H1 (cell line): Measurements from ENCODE around the gene ZNF804B. TPM values are rescaled to one million over a fixed set of nuclear protein-coding genes. Genes with fewer than 3 reads are reported as not detected.

Source experiments
- CTCF ChIA-PET: fragments of 300-600 bp; sonication (Branson Sonifier 250); formaldehyde crosslinking; loops from one replicate; lab custom pipeline; 2021; ENCODE audit not compliant: partially characterized antibody; lab: Charles Lee
- POLR2A ChIA-PET: fragments of 300-600 bp; sonication (Branson Sonifier 250); formaldehyde crosslinking; loops from one replicate; lab custom pipeline; 2021; ENCODE audit warnings: inconsistent platforms; ENCODE audit not compliant: partially characterized antibody; lab: Charles Lee
- DNase-seq, 2 experiments: peaks; one replicate each; pipeline versions ENCODE4 v3.0.0 to v3.0.0-alpha.2; 2010 to 2022; ENCODE audit warnings: low spot score in 2 of 2, low read depth in 1 of 2, mixed read lengths in 1 of 2
- FAIRE-seq: peaks from 2 replicates; lab custom pipeline; 2011; peaks lifted over from hg19 to GRCh38; lab: Jason Lieb, UNC
- H2AFZ ChIP-seq: 2 replicates; pipeline ENCODE4 v1.8.1; 2012; ENCODE audit warnings: low read length, inconsistent platforms
- H2AK5ac ChIP-seq: 2 replicates; pipeline ENCODE4 v1.6.1; 2013; ENCODE audit warnings: low read depth, low read length
- H2BK120ac ChIP-seq: replicated peaks from 2 replicates; pipeline ENCODE3; 2013; ENCODE audit warnings: low read depth, low read length, inconsistent platforms
- H2BK12ac ChIP-seq: 2 replicates; pipeline ENCODE4 v1.6.1; 2013; ENCODE audit warnings: low read depth, low read length
- H2BK15ac ChIP-seq: 2 replicates; pipeline ENCODE4 v1.6.1; 2013; ENCODE audit warnings: low read length
- H2BK20ac ChIP-seq: 2 replicates; pipeline ENCODE4 v1.6.1; 2013; ENCODE audit warnings: low read length
- H2BK5ac ChIP-seq: 2 replicates; pipeline ENCODE4 v1.6.1; 2013; ENCODE audit warnings: low read depth, low read length
- H3K14ac ChIP-seq: 2 replicates; pipeline ENCODE4 v1.6.1; 2013; ENCODE audit warnings: inconsistent platforms; ENCODE audit not compliant: insufficient read length
- H3K18ac ChIP-seq: 2 replicates; pipeline ENCODE4 v1.6.1; 2013; ENCODE audit warnings: low read length; ENCODE audit errors: extremely low read depth
- H3K23ac ChIP-seq: 2 replicates; pipeline ENCODE4 v1.6.1; 2013; ENCODE audit warnings: inconsistent platforms; ENCODE audit not compliant: insufficient read length
- H3K23me2 ChIP-seq: 2 replicates; pipeline ENCODE4 v1.6.1; 2013; ENCODE audit warnings: low read depth, low read length
- H3K27ac ChIP-seq: 2 replicates; pipeline ENCODE4 v1.6.1; 2011; ENCODE audit warnings: low read depth, low read length, inconsistent platforms
- H3K27me3 ChIP-seq, 4 experiments: replicated peaks in 1 of 4; 1 replicate in 1 of 4; 2 replicates in 3 of 4; pipeline versions ENCODE4 v1.6.1 to v1.8.1; 2011 to 2013; ENCODE audit warnings: low read length in 3 of 4, mild to moderate bottlenecking in 3 of 4, inconsistent platforms in 2 of 4, mixed read lengths in 2 of 4, moderate library complexity in 1 of 4; ENCODE audit not compliant: control insufficient read depth in 3 of 4, insufficient read depth in 3 of 4; ENCODE audit errors: extremely low read depth in 1 of 4
- H3K36me3 ChIP-seq, 4 experiments: 2 replicates each; pipeline versions ENCODE4 v1.6.1 to v1.8.1; 2011 to 2013; ENCODE audit warnings: mild to moderate bottlenecking in 4 of 4, low read length in 3 of 4, moderate library complexity in 2 of 4, control low read depth in 1 of 4, inconsistent platforms in 1 of 4; ENCODE audit not compliant: insufficient read depth in 4 of 4, control insufficient read depth in 2 of 4
- H3K4ac ChIP-seq: replicated peaks from 2 replicates; pipeline ENCODE3; 2013; ENCODE audit warnings: low read length, low read depth, mixed read lengths, inconsistent platforms; ENCODE audit not compliant: insufficient read length
- H3K4me1 ChIP-seq, 4 experiments: replicated peaks in 1 of 4; 1 replicate in 1 of 4; 2 replicates in 3 of 4; pipeline versions ENCODE4 v1.6.1 to v1.8.1; 2011 to 2013; ENCODE audit warnings: low read length in 3 of 4, inconsistent platforms in 2 of 4, mixed read lengths in 1 of 4; ENCODE audit not compliant: insufficient read depth in 4 of 4, control insufficient read depth in 3 of 4
- H3K4me2 ChIP-seq, 2 experiments: 2 replicates each; pipeline versions ENCODE4 v1.6.1 to v1.8.1; 2011 to 2013; ENCODE audit warnings: low read depth in 2 of 2, low read length in 2 of 2, control low read depth in 1 of 2, inconsistent platforms in 1 of 2, mild to moderate bottlenecking in 1 of 2; ENCODE audit not compliant: insufficient read depth in 1 of 2
- H3K4me3 ChIP-seq, 4 experiments: fragments of 200-600, 300-600 bp in 1 of 4; sonication (generic), shearing (Covaris generic), sonication (Bioruptor Twin) in 1 of 4; 2 replicates each; pipeline versions ENCODE4 v1.5.1 to v1.8.1; 2011 to 2016; ENCODE audit warnings: low read length in 4 of 4, low read depth in 3 of 4, control low read depth in 2 of 4, inconsistent platforms in 2 of 4, mild to moderate bottlenecking in 2 of 4, mixed read lengths in 1 of 4, moderate library complexity in 1 of 4; ENCODE audit not compliant: insufficient read depth in 2 of 4; ENCODE audit errors: extremely low read depth in 1 of 4
- H3K56ac ChIP-seq: replicated peaks from 2 replicates; pipeline ENCODE3; 2013; ENCODE audit warnings: low read depth, mild to moderate bottlenecking, mixed read lengths, low read length, inconsistent platforms; ENCODE audit not compliant: insufficient read length
- H3K79me1 ChIP-seq: 2 replicates; pipeline ENCODE4 v1.6.1; 2013; ENCODE audit warnings: low read depth, low read length, control low read depth
- H3K79me2 ChIP-seq, 2 experiments: 2 replicates each; pipeline versions ENCODE4 v1.6.1 to v1.8.1; 2012 to 2013; ENCODE audit warnings: low read length in 2 of 2, mild to moderate bottlenecking in 2 of 2, inconsistent platforms in 1 of 2; ENCODE audit not compliant: insufficient read depth in 2 of 2, control insufficient read depth in 1 of 2
- H3K9ac ChIP-seq, 4 experiments: replicated peaks in 1 of 4; 1 replicate in 1 of 4; 2 replicates in 3 of 4; pipeline versions ENCODE4 v1.6.1 to v1.8.1; 2011 to 2013; ENCODE audit warnings: low read depth in 3 of 4, low read length in 3 of 4, control low read depth in 2 of 4, mild to moderate bottlenecking in 2 of 4, moderate library complexity in 2 of 4, inconsistent platforms in 1 of 4; ENCODE audit errors: extremely low read depth in 1 of 4
- H3K9me3 ChIP-seq, 2 experiments: 2 replicates each; pipeline versions ENCODE4 v1.6.1 to v1.8.1; 2012 to 2013; ENCODE audit warnings: mild to moderate bottlenecking in 2 of 2, moderate library complexity in 2 of 2, control low read depth in 1 of 2, inconsistent platforms in 1 of 2, low read depth in 1 of 2, low read length in 1 of 2, mixed read lengths in 1 of 2; ENCODE audit not compliant: insufficient read depth in 2 of 2
- H4K20me1 ChIP-seq, 2 experiments: replicated peaks in 1 of 2; 2 replicates each; pipeline versions ENCODE3 to v1.8.1; 2011 to 2013; ENCODE audit warnings: inconsistent platforms in 2 of 2, low read length in 2 of 2, mild to moderate bottlenecking in 1 of 2; ENCODE audit not compliant: insufficient read depth in 2 of 2, control insufficient read depth in 1 of 2
- H4K5ac ChIP-seq: 2 replicates; pipeline ENCODE4 v1.6.1; 2013; ENCODE audit warnings: low read length, low read depth, mixed read lengths, inconsistent platforms; ENCODE audit not compliant: insufficient read length
- H4K8ac ChIP-seq: 2 replicates; pipeline ENCODE4 v1.8.0; 2013; ENCODE audit warnings: mild to moderate bottlenecking, moderate library complexity, low read length, inconsistent platforms; ENCODE audit not compliant: insufficient read depth; ENCODE audit errors: extremely low read depth
- H4K91ac ChIP-seq: replicated peaks from 2 replicates; pipeline ENCODE3; 2013; ENCODE audit warnings: low read length, mixed read lengths, inconsistent platforms; ENCODE audit not compliant: insufficient read length
- BACH1 ChIP-seq: IDR thresholded peaks from 2 replicates; pipeline ENCODE4 v1.6.1; 2012; ENCODE audit warnings: low read length, improper control_type of control experiment
- GABPA ChIP-seq: IDR thresholded peaks from 2 replicates; pipeline ENCODE4 v1.6.1; 2011; ENCODE audit warnings: mild to moderate bottlenecking, low read length, moderate library complexity, borderline replicate concordance; ENCODE audit not compliant: insufficient read depth
- GTF2F1 ChIP-seq: IDR thresholded peaks from 2 replicates; pipeline ENCODE4 v1.6.1; 2012; ENCODE audit warnings: low read depth, low read length, improper control_type of control experiment, borderline replicate concordance
- HDAC2 ChIP-seq, 2 experiments: fragments of 300-600 bp in 1 of 2; sonication (generic) in 1 of 2; IDR thresholded peaks; 2 replicates each; pipeline ENCODE4 v1.6.1; 2011 to 2012; ENCODE audit warnings: low read depth in 2 of 2, low read length in 2 of 2, mild to moderate bottlenecking in 2 of 2, moderate library complexity in 2 of 2, borderline replicate concordance in 1 of 2, inconsistent platforms in 1 of 2
- JUN ChIP-seq: IDR thresholded peaks from 2 replicates; pipeline ENCODE4 v1.6.1; 2011; ENCODE audit warnings: low read depth, mild to moderate bottlenecking, improper control_type of control experiment, low read length
- KDM5A ChIP-seq: fragments of 200-600 bp; IDR thresholded peaks from 2 replicates; pipeline ENCODE4 v1.7.1; 2012; ENCODE audit warnings: mild to moderate bottlenecking, low read length, inconsistent platforms, mixed read lengths
- MAFK ChIP-seq: IDR thresholded peaks from 2 replicates; pipeline ENCODE4 v1.6.1; 2012; ENCODE audit warnings: low read depth, mild to moderate bottlenecking, improper control_type of control experiment, low read length
- POU5F1 ChIP-seq: IDR thresholded peaks from 2 replicates; pipeline ENCODE4 v1.6.1; 2011; ENCODE audit warnings: low read depth, mild to moderate bottlenecking, low read length, moderate library complexity
- RNF2 ChIP-seq: fragments of 200-900, 300-1000 bp; sonication (generic); IDR thresholded peaks from 2 replicates; pipeline ENCODE4 v1.7.1; 2016; ENCODE audit warnings: borderline replicate concordance, low read depth, mild to moderate bottlenecking, antibody characterized with exemption, low read length; ENCODE audit not compliant: poor library complexity, severe bottlenecking; ENCODE audit errors: missing control alignments
- RXRA ChIP-seq: IDR thresholded peaks from 2 replicates; pipeline ENCODE4 v1.6.1; 2011; ENCODE audit warnings: low read depth, mild to moderate bottlenecking, low read length, moderate library complexity; ENCODE audit not compliant: insufficient read depth
- WGBS, 2 experiments: shearing (Covaris generic) in 1 of 2; methylation state at CpG; one replicate each; pipeline versions ENCODE4 v1.1.6 to v1.1.7; 2013 to 2015; ENCODE audit warnings: low lambda C conversion rate in 2 of 2, mixed read lengths in 2 of 2, inconsistent platforms in 1 of 2, low coverage in 1 of 2, missing lambda C conversion rate in 1 of 2; ENCODE audit not compliant: insufficient replicate concordance in 2 of 2, insufficient coverage in 1 of 2, insufficient read length in 1 of 2; ENCODE audit errors: extremely low coverage in 1 of 2, missing lambda C conversion rate in 1 of 2; 5-methylcytosine and 5-hydroxymethylcytosine counted together
- polyA plus RNA-seq, 7 experiments: library from polyadenylated mRNA; depleted of rRNA in 3 of 7; stranded (reverse) in 5 of 7; unstranded in 2 of 7; fragments of >200 nt in 5 of 7; fragments of 200-250 nt in 2 of 7; gene quantifications; 1 replicate in 5 of 7; 2 replicates in 1 of 7; 4 replicates in 1 of 7; pipeline versions ENCODE4 v1.2.1 to v1.2.3, GENCODE V29; 2011 to 2013; ENCODE audit warnings: missing spikeins in 2 of 7, mixed read lengths in 2 of 7
- total RNA-seq: library from RNA; stranded (reverse); fragmentation: NEBNext Ultra II Directional; extraction: Animal tissue kit (Norgen Biotek cat#: 25700); gene quantifications from 2 replicates; pipeline ENCODE4 v1.2.1, GENCODE V29; 2021
- TF ChIP-seq, protein P1 (sequence below): IDR thresholded peaks from 2 replicates; pipeline ENCODE4 v1.6.1; 2011; ENCODE audit warnings: low read depth, mild to moderate bottlenecking, low read length; ENCODE audit not compliant: insufficient read depth
- TF ChIP-seq, protein P2 (sequence below): IDR thresholded peaks from 2 replicates; pipeline ENCODE4 v1.6.1; 2012; ENCODE audit warnings: low read length, inconsistent platforms

ZNF804B gene
- total and polyA plus RNA-seq, 2 of the 8 experiments (the other 6 are each of a cell fraction or from before 2014, with no cell fraction given): not detected

DNA sequence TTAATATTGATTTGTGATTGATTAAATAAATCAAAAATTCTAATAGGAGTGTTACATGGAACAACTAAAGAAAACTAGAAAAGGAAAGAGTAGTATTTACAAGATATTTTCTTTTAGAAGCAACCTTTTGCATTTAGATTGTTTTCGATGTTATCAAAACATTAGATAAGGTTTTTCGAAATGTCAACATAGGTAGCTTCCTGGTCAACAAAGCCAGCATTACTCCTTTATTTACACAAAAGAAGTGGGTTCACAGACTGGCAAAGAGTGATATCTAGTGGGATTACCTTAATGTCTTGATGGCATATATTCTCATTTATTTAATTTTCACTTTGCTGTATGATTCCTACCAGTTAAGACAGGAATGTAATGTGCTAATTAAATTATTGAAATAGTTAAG, 153.4 kb downstream of the ZNF804B start:
- ChIA-PET CTCF (no interaction called here), POLR2A (no interaction called here)
- no peak for TF ChIP-seq BACH1
- no peak for TF ChIP-seq KDM5A
- TF ChIP-seq GABPA: no peak
- no peak for TF ChIP-seq MAFK
- TF ChIP-seq, protein P1, sequence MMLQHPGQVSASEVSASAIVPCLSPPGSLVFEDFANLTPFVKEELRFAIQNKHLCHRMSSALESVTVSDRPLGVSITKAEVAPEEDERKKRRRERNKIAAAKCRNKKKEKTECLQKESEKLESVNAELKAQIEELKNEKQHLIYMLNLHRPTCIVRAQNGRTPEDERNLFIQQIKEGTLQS: no peak
- TF ChIP-seq RXRA: no peak
- no peak for TF ChIP-seq JUN
- TF ChIP-seq RNF2: no peak
- TF ChIP-seq, protein P2, sequence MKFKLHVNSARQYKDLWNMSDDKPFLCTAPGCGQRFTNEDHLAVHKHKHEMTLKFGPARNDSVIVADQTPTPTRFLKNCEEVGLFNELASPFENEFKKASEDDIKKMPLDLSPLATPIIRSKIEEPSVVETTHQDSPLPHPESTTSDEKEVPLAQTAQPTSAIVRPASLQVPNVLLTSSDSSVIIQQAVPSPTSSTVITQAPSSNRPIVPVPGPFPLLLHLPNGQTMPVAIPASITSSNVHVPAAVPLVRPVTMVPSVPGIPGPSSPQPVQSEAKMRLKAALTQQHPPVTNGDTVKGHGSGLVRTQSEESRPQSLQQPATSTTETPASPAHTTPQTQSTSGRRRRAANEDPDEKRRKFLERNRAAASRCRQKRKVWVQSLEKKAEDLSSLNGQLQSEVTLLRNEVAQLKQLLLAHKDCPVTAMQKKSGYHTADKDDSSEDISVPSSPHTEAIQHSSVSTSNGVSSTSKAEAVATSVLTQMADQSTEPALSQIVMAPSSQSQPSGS: no peak
- no peak for TF ChIP-seq POU5F1
- no peak for TF ChIP-seq GTF2F1
- no peak for TF ChIP-seq HDAC2 (IDR thresholded peaks at IDR 0.05; ENCODE audit: borderline replicate concordance in 1 of 2, low read depth in 2 of 2, low read length in 2 of 2)

More for the DNA sequence above, 153.4 kb downstream of the ZNF804B start:
- no peak overlapping the region for H2BK120ac ChIP-seq
- H3K36me3 ChIP-seq: no peaks in the 10 kb centered on the region
- no peak overlapping the region for H3K14ac ChIP-seq
- 93% methylated on average over 2 of the region's 2 CpGs; no CpG with 5 or more reads in 1 of the 2 experiments for whole genome bisulfite sequencing, 2 experiments
- no peak overlapping the region for H3K23ac ChIP-seq
- H3K27me3 ChIP-seq: no peaks in the 10 kb centered on the region
- H3K23me2 ChIP-seq: no peaks in the 10 kb centered on the region
- H4K91ac ChIP-seq: no peak overlapping the region
- no peak overlapping the region for H2BK12ac ChIP-seq
- H2AFZ ChIP-seq: no peak overlapping the region
- H4K20me1 ChIP-seq: no peaks in the 10 kb centered on the region
- no peak overlapping the region for H3K4me2 ChIP-seq
- no peaks in the 10 kb centered on the region for H3K4me1 ChIP-seq
- no peaks in the 10 kb centered on the region for H3K9me3 ChIP-seq
- H4K8ac ChIP-seq: no peak overlapping the region
- no peak overlapping the region for H2AK5ac ChIP-seq
- no peak overlapping the region for H3K56ac ChIP-seq
- H3K9ac ChIP-seq: no peak overlapping the region
- H3K79me2 ChIP-seq: no peaks in the 10 kb centered on the region
- H3K27ac ChIP-seq: no peak overlapping the region
- FAIRE-seq (no peak), DNase-seq (no peak)
- no peak overlapping the region for H4K5ac ChIP-seq
- no peaks in the 10 kb centered on the region for H3K79me1 ChIP-seq
- H3K18ac ChIP-seq: no peak overlapping the region
- H2BK20ac ChIP-seq: no peak overlapping the region
- H2BK5ac ChIP-seq: no peak overlapping the region
- no peak overlapping the region for H3K4me3 ChIP-seq
- no peak overlapping the region for H3K4ac ChIP-seq
- no peak overlapping the region for H2BK15ac ChIP-seq
